Measurements from ENCODE around the gene CYTH4. TPM values are rescaled to one million over a fixed set of nuclear protein-coding genes. Genes with fewer than 3 reads are reported as not detected.
"Not testable (repeated sequence)": the region's sequence is repeated elsewhere in the genome, so short reads cannot be mapped to it uniquely, and the experiment has no call there.

The CYTH4 gene
- total RNA-seq, result not detected in 2 replicates
- polyA plus RNA-seq, result 0.06 and 0.29 TPM in 2 replicates
- polyA plus RNA-seq (2011; cell fraction: cytosol; rRNA removed), result 0.10 TPM in 1 of 2 replicates, not detected in the other
- 0.11 and 0.27 TPM in 2 replicates for polyA plus RNA-seq (2011; cell fraction: nucleus; rRNA removed)
- 0.11 and 0.40 TPM in 2 replicates for polyA plus RNA-seq (2012)
- 0.17 and 0.63 TPM in 2 replicates for polyA minus RNA-seq
- polyA minus RNA-seq (2011; cell fraction: cytosol; rRNA and poly(A)+ RNA removed), result not detected
- polyA minus RNA-seq (2011; cell fraction: nucleus; rRNA and poly(A)+ RNA removed), result not detected in 2 replicates
- percentile 3 among the genes with signal in this experiment for Bru-seq, nascent RNA
- BruChase-seq, experiment 1, labeled RNA remaining after a 6-hour chase, result not detected
- percentile 3 among the genes with signal in this experiment for BruChase-seq, experiment 2, labeled RNA remaining after a 2-hour chase
- long read RNA-seq, result 0 reads

DNA sequence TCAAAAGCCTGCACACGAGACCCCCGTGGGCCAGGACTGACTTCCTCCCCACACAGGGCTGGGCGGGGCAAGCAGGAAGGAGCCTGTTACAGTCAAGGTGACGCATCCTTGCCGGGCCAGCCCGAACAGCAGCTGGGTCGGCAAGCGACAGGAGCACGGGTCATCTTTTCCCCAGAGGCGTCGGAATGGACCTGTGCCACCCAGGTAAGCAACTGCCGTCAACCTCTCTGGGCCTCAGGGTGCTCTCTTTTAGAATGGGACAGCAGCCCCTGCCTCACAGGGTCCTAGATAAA lies at the start of gene CYTH4:
Gene CYTH4 (plus strand): TSS at position 124 of the 293 bp plus-strand sequence. CDS start 62 bp downstream, at position 186.
- CTCF ChIA-PET, result interaction anchor here (1.0 to 1.3 kb wide), 2 partner anchors 10 to 22 kb away, joined by 3 to 12 read pairs; no protein-coding TSS in a partner anchor
- H3K9me3 ChIP-seq (replicated peaks; ENCODE audit: control insufficient read depth, insufficient read depth, low read length), result no peaks in the 10 kb centered on the region
- DNase-seq (ENCODE audit: low read depth, low spot score), result peak; percentile 28
- no peaks in the 10 kb centered on the region for H4K20me1 ChIP-seq (replicated peaks; ENCODE audit: control insufficient read depth, extremely low read depth, insufficient read depth, low read length)
- intact Hi-C loops (cut with micrococcal nuclease), result no loop called here
- TF ChIP-seq, protein P1, sequence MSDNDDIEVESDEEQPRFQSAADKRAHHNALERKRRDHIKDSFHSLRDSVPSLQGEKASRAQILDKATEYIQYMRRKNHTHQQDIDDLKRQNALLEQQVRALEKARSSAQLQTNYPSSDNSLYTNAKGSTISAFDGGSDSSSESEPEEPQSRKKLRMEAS (IDR thresholded peaks at IDR 0.05; ENCODE audit: insufficient read depth, insufficient read length), result no peak
- TF ChIP-seq EZH2 (IDR thresholded peaks at IDR 0.05; ENCODE audit: borderline replicate concordance, low read depth, low read length, severe bottlenecking) (no peak), GATA2 (IDR thresholded peaks at IDR 0.05; ENCODE audit: insufficient read depth, insufficient read length, low read depth, low read length) (no peak), POLR2A (IDR thresholded peaks at IDR 0.05; ENCODE audit: low read depth, low read length) (no peak), CTCF (IDR thresholded peaks at IDR 0.05; ENCODE audit: extremely low read depth in 1 of 2, insufficient read depth in 1 of 2, low read depth in 1 of 2, low read length in 2 of 2) (no peak), POLR2AphosphoS5 (IDR thresholded peaks at IDR 0.05; ENCODE audit: insufficient read depth, low read depth, low read length) (no peak), FOS (IDR thresholded peaks at IDR 0.05; ENCODE audit: borderline replicate concordance, insufficient read depth, low read length) (no peak), MYC (IDR thresholded peaks at IDR 0.05; ENCODE audit: low read depth, low read length) (no peak), JUN (IDR thresholded peaks at IDR 0.05; ENCODE audit: borderline replicate concordance, insufficient read depth, insufficient read length, low read depth) (no peak)
- H3K27ac ChIP-seq (ENCODE audit: insufficient read depth, low read depth, low read length), result no peak within 1 kb of the TSS
- peak within 1 kb of the TSS; percentile 13 for H3K4me2 ChIP-seq (ENCODE audit: insufficient read depth, low read length)
- H3K27me3 ChIP-seq (ENCODE audit: control insufficient read depth in 2 of 2, insufficient read depth in 2 of 2, low read length in 2 of 2), result no peaks in the 10 kb centered on the region
- dilution Hi-C loops (cut with MboI; ENCODE audit: extremely low pct_ligation_motif_present, low sequenced_read_pairs), result no loop called here
- no peaks in the 10 kb centered on the region for H3K36me3 ChIP-seq (ENCODE audit: control insufficient read depth in 2 of 2, extremely low read depth in 1 of 2, insufficient read depth in 2 of 2, low read length in 2 of 2)
- no peaks in the 10 kb centered on the region for H3K9me1 ChIP-seq (replicated peaks; ENCODE audit: control insufficient read depth, extremely low read depth, insufficient read depth, low read length)
- peak; percentile 74 for FAIRE-seq
- no peaks in the 10 kb centered on the region for H3K79me2 ChIP-seq (ENCODE audit: control insufficient read depth, insufficient read depth, low read length)
- no TSS peak for BruUV-seq (replicated peaks)
- H3K9ac ChIP-seq (replicated peaks; ENCODE audit: extremely low read depth, insufficient read depth, low read length), result no peak within 1 kb of the TSS
- H3K4me3 ChIP-seq (replicated peaks in 1 of 3; ENCODE audit: insufficient read depth in 1 of 3, low read depth in 1 of 3, low read length in 3 of 3), result no peak within 1 kb of the TSS
- POLR2A ChIA-PET, result no interaction called here
- H3K4me1 ChIP-seq (ENCODE audit: control insufficient read depth, extremely low read depth, insufficient read depth, low read length), result peaks cover 10% of the 10 kb centered on the region
- H2AFZ ChIP-seq (ENCODE audit: low read depth, low read length), result peak within 1 kb of the TSS; percentile 34

- intact Hi-C loops (cut with micrococcal nuclease); H3K9me1 ChIP-seq (replicated peaks; ENCODE audit: control insufficient read depth, extremely low read depth, insufficient read depth, low read length); H3K4me2 ChIP-seq (ENCODE audit: insufficient read depth, low read length); H3K36me3 ChIP-seq (ENCODE audit: control insufficient read depth in 2 of 2, extremely low read depth in 1 of 2, insufficient read depth in 2 of 2, low read length in 2 of 2); DNase-seq (ENCODE audit: low read depth, low spot score); H3K9me3 ChIP-seq (replicated peaks; ENCODE audit: control insufficient read depth, insufficient read depth, low read length); H3K79me2 ChIP-seq (ENCODE audit: control insufficient read depth, insufficient read depth, low read length); H3K27me3 ChIP-seq (ENCODE audit: control insufficient read depth in 2 of 2, insufficient read depth in 2 of 2, low read length in 2 of 2); H3K9ac ChIP-seq (replicated peaks; ENCODE audit: extremely low read depth, insufficient read depth, low read length); H2AFZ ChIP-seq (ENCODE audit: low read depth, low read length); POLR2A ChIA-PET; H3K27ac ChIP-seq (ENCODE audit: insufficient read depth, low read depth, low read length); FAIRE-seq; dilution Hi-C loops (cut with MboI; ENCODE audit: extremely low pct_ligation_motif_present, low sequenced_read_pairs); BruUV-seq (replicated peaks); H4K20me1 ChIP-seq (replicated peaks; ENCODE audit: control insufficient read depth, extremely low read depth, insufficient read depth, low read length); H3K4me3 ChIP-seq (replicated peaks in 1 of 3; ENCODE audit: insufficient read depth in 1 of 3, low read depth in 1 of 3, low read length in 3 of 3): not testable (repeated sequence)
- H3K4me1 ChIP-seq (ENCODE audit: control insufficient read depth, extremely low read depth, insufficient read depth, low read length), result peaks cover 30% of the 10 kb centered on the region
- CTCF ChIA-PET, result interaction anchor here (0.9 kb wide), 1 partner anchor 71 kb away, joined by 3 read pairs; no protein-coding TSS in a partner anchor
These were observed 48.9 kb upstream of the CYTH4 start for GRCh38 chr22:37233371-37233750.

Data from endothelial cell of umbilical vein (primary cell).